Muscle of leg (tissue), 11 donors: ENCODE data around the gene SERPINB13. TPM values are rescaled to one million over a fixed set of nuclear protein-coding genes. Genes with fewer than 3 reads are reported as not detected.

ENCODE experiments used
- DNase-seq: peaks from one replicate; pipeline ENCODE4 v3.0.0; 2013
- H3K27ac ChIP-seq: one replicate; pipeline ENCODE4 v1.5.1; 2013; ENCODE audit warnings: mild to moderate bottlenecking, low read length, control low read depth
- H3K27me3 ChIP-seq: one replicate; pipeline ENCODE4 v1.6.1; 2013; ENCODE audit warnings: low read length; ENCODE audit not compliant: control insufficient read depth, insufficient read depth
- H3K36me3 ChIP-seq: one replicate; pipeline ENCODE4 v1.6.1; 2013; ENCODE audit warnings: low read length; ENCODE audit not compliant: control insufficient read depth, insufficient read depth
- H3K4me1 ChIP-seq: one replicate; pipeline ENCODE4 v1.6.1; 2013; ENCODE audit warnings: low read length; ENCODE audit not compliant: control insufficient read depth, insufficient read depth
- H3K4me3 ChIP-seq: one replicate; pipeline ENCODE4 v1.5.1; 2013; ENCODE audit warnings: low read length, control low read depth
- H3K9me3 ChIP-seq: replicated peaks from 2 replicates; pipeline ENCODE4 v1.6.1; 2013; ENCODE audit warnings: low read depth, low read length; ENCODE audit not compliant: control insufficient read depth
- WGBS: methylation state at CpG from one replicate; pipeline ENCODE4 v1.1.5; 2013; ENCODE audit warnings: missing lambda C conversion rate; ENCODE audit not compliant: insufficient coverage; 5-methylcytosine and 5-hydroxymethylcytosine counted together
- polyA plus RNA-seq, 8 donors: library from polyadenylated mRNA; unstranded; fragments of 120-200 nt; gene quantifications; one replicate each; pipeline versions ENCODE4 v1.2.1 to v1.2.3, GENCODE V29; 2013; ENCODE audit warnings: inconsistent platforms in 1 of 8, low replicate concordance in 1 of 8; ENCODE audit not compliant: insufficient read length in 8 of 8, insufficient read depth in 1 of 8
- total RNA-seq: library from RNA; stranded (reverse); fragments of 120-200 nt; gene quantifications from one replicate; pipeline ENCODE4 v1.2.4, GENCODE V29; 2013

Gene SERPINB13
- total and polyA plus RNA-seq, 9 donors, result 0.04 to 3.1 (median 0.16) TPM; not detected in 6

- Histone ChIP-seq H3K27me3 (no peaks in the 10 kb centered on the region), H3K4me3 (no peak overlapping the region), H3K36me3 (no peaks in the 10 kb centered on the region), H3K27ac (no peak overlapping the region), H3K9me3 (no peaks in the 10 kb centered on the region), H3K4me1 (peaks cover 4% of the 10 kb centered on the region)
- no peak for DNase-seq
- 78% methylated on average over 6 of the region's 9 CpGs for WGBS
These were observed 27.3 kb upstream of the SERPINB13 start for GRCh38 chr18:63559567-63560491.

DNA sequence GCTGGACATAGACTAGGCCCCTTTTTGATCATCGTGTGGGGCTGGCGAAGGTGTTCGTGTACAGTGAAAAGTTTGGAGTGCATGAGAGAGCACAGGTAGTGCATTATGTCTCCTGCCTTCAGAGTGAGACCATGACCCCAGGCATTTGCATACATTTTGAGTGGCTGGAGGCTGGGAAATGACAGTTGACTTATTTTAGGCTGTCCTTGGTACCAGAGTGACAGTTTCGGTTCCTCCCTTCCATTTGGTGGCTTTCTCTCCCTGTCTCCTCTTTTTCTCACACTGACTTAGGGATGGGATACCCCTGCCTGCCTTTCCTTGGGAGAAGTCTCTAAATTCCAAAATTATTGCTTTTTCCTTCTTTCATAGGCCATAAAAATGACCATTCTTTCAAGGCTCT is 24.9 kb upstream of the SERPINB13 start:
- H3K27ac ChIP-seq, result no peak overlapping the region
- H3K36me3 ChIP-seq, result no peaks in the 10 kb centered on the region
- H3K27me3 ChIP-seq, result no peaks in the 10 kb centered on the region
- peaks cover 4% of the 10 kb centered on the region for H3K4me1 ChIP-seq
- DNase-seq, result no peak
- no peak overlapping the region for H3K4me3 ChIP-seq
- 91% methylated on average over 4 of the region's 4 CpGs for WGBS
- no peaks in the 10 kb centered on the region for H3K9me3 ChIP-seq

DNA sequence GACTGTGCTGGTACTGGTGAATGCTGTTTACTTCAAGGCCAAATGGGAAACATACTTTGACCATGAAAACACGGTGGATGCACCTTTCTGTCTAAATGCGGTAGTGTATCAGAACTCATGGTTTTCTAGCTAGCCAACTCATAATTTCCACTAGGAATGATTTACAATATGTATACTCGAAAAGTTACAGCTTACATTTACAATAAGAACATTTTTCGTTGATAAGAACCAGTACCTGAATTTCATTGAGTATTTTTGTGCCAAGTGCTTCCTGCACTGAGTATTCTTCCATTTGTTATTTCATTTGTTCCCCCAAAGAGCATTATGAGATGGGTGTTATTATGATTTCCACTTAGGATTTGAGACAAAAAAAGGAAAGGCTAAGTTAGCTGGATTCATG is 23.1 kb upstream of the SERPINB13 start:
- DNase-seq, result no peak
- WGBS, result 40% methylated on average over 1 of the region's 4 CpGs
- Histone ChIP-seq H3K27me3 (no peaks in the 10 kb centered on the region), H3K9me3 (no peaks in the 10 kb centered on the region), H3K4me1 (peaks cover 4% of the 10 kb centered on the region), H3K4me3 (no peak overlapping the region), H3K27ac (no peak overlapping the region), H3K36me3 (no peaks in the 10 kb centered on the region)

DNA sequence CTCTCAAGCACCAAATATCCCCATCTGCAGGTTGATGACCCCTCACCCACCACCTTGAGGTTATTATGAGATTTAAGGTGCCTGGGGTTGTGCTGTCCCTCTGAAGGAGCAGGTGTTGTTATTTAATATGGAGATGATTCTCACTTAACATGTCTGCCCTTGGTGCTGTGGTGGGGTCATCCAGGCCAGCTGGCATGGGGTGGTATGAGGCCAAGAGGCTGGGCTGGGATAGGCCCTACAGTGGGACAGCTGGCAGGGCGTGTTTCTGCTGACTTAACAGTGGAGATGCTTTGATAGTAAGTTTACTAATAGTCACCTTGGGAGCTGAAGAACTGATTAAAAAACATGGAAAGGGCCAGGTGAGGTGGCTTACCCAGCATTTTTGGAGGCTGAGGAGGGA is 22.6 kb upstream of the SERPINB13 start:
- DNase-seq, result peak; percentile 49
- WGBS, result 60% methylated on average over 1 of the region's 1 CpG

GRCh38 chr18:63567276-63567675 is 19.9 kb upstream of the SERPINB13 start:
- Histone ChIP-seq H3K4me1 (peaks cover 4% of the 10 kb centered on the region), H3K36me3 (no peaks in the 10 kb centered on the region), H3K9me3 (no peaks in the 10 kb centered on the region), H3K27me3 (no peaks in the 10 kb centered on the region), H3K27ac (no peak overlapping the region), H3K4me3 (no peak overlapping the region)
- DNase-seq, result no peak
- WGBS, result 88% methylated on average over 4 of the region's 5 CpGs

More for the DNA sequence above, 22.6 kb upstream of the SERPINB13 start:
- Histone ChIP-seq H3K4me3 (no peak overlapping the region), H3K4me1 (peaks cover 4% of the 10 kb centered on the region), H3K27ac (no peak overlapping the region), H3K27me3 (no peaks in the 10 kb centered on the region), H3K36me3 (no peaks in the 10 kb centered on the region), H3K9me3 (no peaks in the 10 kb centered on the region)

- Histone ChIP-seq H3K27me3 (no peaks in the 10 kb centered on the region), H3K36me3 (no peaks in the 10 kb centered on the region), H3K4me3 (no peak overlapping the region), H3K27ac (no peak overlapping the region), H3K4me1 (peaks cover 4% of the 10 kb centered on the region), H3K9me3 (no peaks in the 10 kb centered on the region)
- 78% methylated on average over 9 of the region's 9 CpGs for WGBS
- no peak for DNase-seq
These were observed 19.3 kb upstream of the SERPINB13 start for GRCh38 chr18:63567825-63568224.

- no peaks in the 10 kb centered on the region for H3K9me3 ChIP-seq
- WGBS, result no CpG with 5 or more reads among the region's 6 CpGs
- H3K36me3 ChIP-seq, result no peaks in the 10 kb centered on the region
- no peak overlapping the region for H3K27ac ChIP-seq
- no peak overlapping the region for H3K4me3 ChIP-seq
- H3K4me1 ChIP-seq, result no peaks in the 10 kb centered on the region
- no peaks in the 10 kb centered on the region for H3K27me3 ChIP-seq
- DNase-seq, result peak; percentile 15
These were observed 16.4 kb upstream of the SERPINB13 start for GRCh38 chr18:63570721-63571120.

DNA sequence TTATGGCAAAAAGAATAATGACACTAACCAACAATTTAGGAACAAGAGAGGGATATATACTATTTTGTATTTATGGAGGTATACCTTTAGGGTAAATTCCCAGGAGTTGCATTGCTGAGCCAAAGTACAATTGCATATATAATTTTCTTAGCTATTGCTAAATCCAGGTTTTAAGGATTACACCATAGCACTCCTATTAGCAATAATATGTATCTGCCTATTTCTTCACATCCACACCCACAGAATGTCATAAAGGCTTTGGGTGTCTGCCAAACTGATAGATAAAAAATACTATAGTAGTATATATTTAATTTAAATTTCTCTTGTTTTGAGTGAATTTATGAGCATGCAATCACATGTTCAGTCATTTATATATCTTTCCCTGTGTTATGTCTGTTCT is 11.5 kb upstream of the SERPINB13 start:
- Histone ChIP-seq H3K27ac (no peak overlapping the region), H3K4me1 (no peaks in the 10 kb centered on the region), H3K9me3 (no peaks in the 10 kb centered on the region), H3K36me3 (no peaks in the 10 kb centered on the region), H3K4me3 (no peak overlapping the region), H3K27me3 (no peaks in the 10 kb centered on the region)
- DNase-seq, result no peak

DNA sequence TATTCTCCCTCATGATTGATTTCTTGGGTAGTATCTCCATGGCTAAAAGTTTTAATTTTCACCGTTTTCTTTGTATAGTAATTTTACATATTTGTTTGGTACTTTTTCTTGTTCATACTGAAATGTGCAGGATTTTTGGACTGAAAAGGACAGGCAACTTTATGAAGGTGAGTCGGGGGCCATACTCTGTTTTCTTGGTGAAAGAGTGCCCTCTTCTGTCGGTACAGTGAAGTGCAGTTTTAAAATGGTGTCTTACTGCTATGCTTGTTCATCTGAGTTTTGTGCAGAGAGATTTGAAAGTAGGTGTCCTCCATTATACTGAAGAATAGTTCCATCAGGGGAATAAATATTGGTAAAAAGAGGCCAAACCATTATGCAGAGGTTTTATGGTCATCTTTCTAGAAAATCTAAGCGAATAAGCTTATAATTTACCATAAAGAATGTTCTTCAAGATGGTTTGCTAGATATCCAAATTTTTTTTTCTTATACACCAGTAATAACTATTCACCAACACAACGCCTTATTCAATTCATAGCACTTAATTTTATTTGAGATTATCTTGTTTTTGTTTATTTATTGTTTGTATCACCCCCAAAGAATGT is 8.7 kb upstream of the SERPINB13 start:
- Histone ChIP-seq H3K4me3 (no peak overlapping the region), H3K27me3 (no peaks in the 10 kb centered on the region), H3K27ac (no peak overlapping the region), H3K36me3 (no peaks in the 10 kb centered on the region), H3K9me3 (no peaks in the 10 kb centered on the region), H3K4me1 (no peaks in the 10 kb centered on the region)
- DNase-seq, result peak; percentile 35
- 0% methylated on average over 1 of the region's 5 CpGs for WGBS

DNA sequence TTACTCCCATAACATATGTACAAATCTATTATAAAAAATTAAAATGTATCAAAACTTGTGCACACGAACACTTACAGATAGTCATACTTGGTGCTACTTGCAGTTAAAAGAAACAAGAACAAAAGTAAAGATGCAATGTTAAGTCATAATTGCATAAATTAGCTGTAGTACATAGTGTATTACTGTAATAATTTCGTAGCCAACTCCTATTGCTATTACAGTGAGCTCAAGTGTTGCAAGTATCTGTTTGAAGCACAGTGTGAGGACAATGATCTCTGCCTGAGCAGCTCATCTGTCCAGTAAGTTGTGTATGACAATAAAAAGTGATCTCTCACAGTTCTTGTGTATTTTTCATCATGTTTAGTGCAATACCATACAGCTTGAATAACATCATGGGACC is 7.5 kb upstream of the SERPINB13 start:
- WGBS, result no CpG with 5 or more reads among the region's 2 CpGs
- H3K27me3 ChIP-seq, result no peaks in the 10 kb centered on the region
- no peak overlapping the region for H3K4me3 ChIP-seq
- no peak for DNase-seq
- H3K9me3 ChIP-seq, result no peaks in the 10 kb centered on the region
- no peaks in the 10 kb centered on the region for H3K36me3 ChIP-seq
- no peak overlapping the region for H3K27ac ChIP-seq
- H3K4me1 ChIP-seq, result no peaks in the 10 kb centered on the region
